Ishikawa (cell line): Measurements from ENCODE around the gene SLC25A23.

Experiments used
- CEBPB ChIP-seq: IDR thresholded peaks from 2 replicates; pipeline ENCODE4 v1.6.1; 2012
- CREB1 ChIP-seq: IDR thresholded peaks from 2 replicates; pipeline ENCODE4 v1.6.1; 2012; ENCODE audit warnings: low read depth
- EGR1 ChIP-seq: IDR thresholded peaks from 2 replicates; pipeline ENCODE4 v1.6.1; 2012
- EP300 ChIP-seq: IDR thresholded peaks from 2 replicates; pipeline ENCODE4 v1.6.1; 2012; ENCODE audit warnings: borderline replicate concordance
- FOXM1 ChIP-seq: IDR thresholded peaks from 2 replicates; pipeline ENCODE4 v1.6.1; 2012; ENCODE audit warnings: low read depth, borderline replicate concordance
- MAX ChIP-seq: IDR thresholded peaks from 2 replicates; pipeline ENCODE4 v1.6.1; 2012
- NFIC ChIP-seq: IDR thresholded peaks from 2 replicates; pipeline ENCODE4 v1.6.1; 2012
- RAD21 ChIP-seq: IDR thresholded peaks from 2 replicates; pipeline ENCODE4 v1.6.1; 2012; ENCODE audit warnings: low read depth
- REST ChIP-seq: IDR thresholded peaks from 2 replicates; pipeline ENCODE4 v1.6.1; 2012; ENCODE audit warnings: low read depth, mild to moderate bottlenecking
- TAF1 ChIP-seq: IDR thresholded peaks from 2 replicates; pipeline ENCODE4 v1.6.1; 2012; ENCODE audit warnings: low read depth, mild to moderate bottlenecking
- TCF12 ChIP-seq: IDR thresholded peaks from 2 replicates; pipeline ENCODE4 v1.6.1; 2012; ENCODE audit warnings: low read depth
- TEAD4 ChIP-seq: IDR thresholded peaks from 2 replicates; pipeline ENCODE4 v1.6.1; 2012
- USF1 ChIP-seq: IDR thresholded peaks from 2 replicates; pipeline ENCODE4 v1.6.1; 2012
- YY1 ChIP-seq: IDR thresholded peaks from 2 replicates; pipeline ENCODE4 v1.6.1; 2012; ENCODE audit warnings: low read depth
- ZBTB7A ChIP-seq: IDR thresholded peaks from 2 replicates; pipeline ENCODE4 v1.6.1; 2012; ENCODE audit warnings: low read depth

The SLC25A23 gene

GRCh38 chr19:6455924-6456323 lies 3.7 kb downstream of the SLC25A23 start:
- TF ChIP-seq RAD21 (no peak), TEAD4 (no peak), USF1 (no peak), ZBTB7A (no peak), CREB1 (no peak), EP300 (no peak), TCF12 (no peak), CEBPB (no peak), TAF1 (no peak), EGR1 (no peak)

- TF ChIP-seq REST (no peak), YY1 (no peak), RAD21 (no peak), TEAD4 (no peak), TCF12 (no peak), FOXM1 (no peak), MAX (no peak), EGR1 (no peak)
Measured at GRCh38 chr19:6453951-6454565, 5.5 kb downstream of the SLC25A23 start.

GRCh38 chr19:6452899-6453298 lies 6.7 kb downstream of the SLC25A23 start:
- TF ChIP-seq CEBPB (no peak), NFIC (no peak), ZBTB7A (no peak), TCF12 (no peak)

- TF ChIP-seq CEBPB (no peak), RAD21 (no peak), TEAD4 (no peak), TAF1 (no peak), EGR1 (no peak), TCF12 (no peak), REST (no peak), NFIC (no peak), EP300 (no peak), USF1 (no peak), YY1 (no peak), FOXM1 (no peak), CREB1 (no peak)
Measured at GRCh38 chr19:6452223-6452614, 7.4 kb downstream of the SLC25A23 start.

GRCh38 chr19:6451583-6452222 lies 7.9 kb downstream of the SLC25A23 start:
- TF ChIP-seq NFIC (no peak), YY1 (no peak), EGR1 (no peak), REST (no peak), ZBTB7A (no peak), CREB1 (no peak), TAF1 (no peak), CEBPB (no peak), EP300 (no peak), MAX (no peak), USF1 (no peak)
